LNCaP clone FGC (cell line): ENCODE results near the gene NAPA.

Experiments
- DNase-seq: peaks from one replicate; pipeline ENCODE4 v3.0.0-alpha.2; 2011; ENCODE audit warnings: low read depth
- H3K4me3 ChIP-seq: 2 replicates; pipeline ENCODE4 v1.5.1; 2011; ENCODE audit warnings: mild to moderate bottlenecking, low read depth, low read length, control low read depth
- CTCF ChIP-seq: IDR thresholded peaks from 2 replicates; pipeline ENCODE4 v1.5.1; 2012; ENCODE audit warnings: mild to moderate bottlenecking; ENCODE audit not compliant: control insufficient read depth, insufficient read depth; ENCODE audit errors: extremely low read depth

Gene NAPA

DNA sequence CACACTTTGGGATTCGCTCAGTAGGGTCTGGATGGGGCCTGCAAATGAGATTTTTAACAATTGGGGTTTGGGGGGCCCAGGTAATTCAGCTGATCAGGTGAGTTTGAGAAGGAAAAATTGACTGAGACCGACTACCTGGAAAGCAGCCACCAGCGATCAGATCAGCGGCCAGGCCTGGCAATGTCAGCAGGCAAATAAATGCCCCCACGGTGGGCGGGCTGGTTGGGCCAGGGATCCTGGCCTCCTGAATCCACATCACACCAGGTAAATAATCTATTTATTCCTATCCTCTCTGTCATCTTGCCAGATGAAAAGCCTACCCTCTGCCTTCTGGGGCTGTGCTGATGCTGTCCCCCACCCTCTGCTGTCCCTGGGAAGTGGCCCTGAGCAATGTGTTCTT is 9.4 kb downstream of the NAPA start:
- H3K4me3 ChIP-seq = no peak overlapping the region
- TF ChIP-seq CTCF = no peak
- no peak for DNase-seq

DNA sequence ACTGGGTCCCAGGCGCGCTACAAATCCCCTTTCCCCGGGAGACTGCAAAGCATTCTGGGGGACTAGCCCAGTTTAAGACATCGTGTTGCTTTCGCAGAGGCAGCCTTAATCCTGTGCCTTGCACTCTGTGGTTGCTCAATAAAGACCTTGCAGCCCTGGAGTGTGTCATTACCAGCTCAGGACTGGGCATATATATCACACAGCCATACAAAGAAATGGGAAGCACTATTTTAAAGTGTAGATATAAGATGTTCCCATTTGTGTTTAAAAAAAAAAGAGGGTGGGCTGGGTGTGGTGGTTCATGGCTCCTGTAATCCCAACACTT is 11.1 kb downstream of the NAPA start:
- no peak for TF ChIP-seq CTCF
- no peak overlapping the region for H3K4me3 ChIP-seq
- no peak for DNase-seq

DNA sequence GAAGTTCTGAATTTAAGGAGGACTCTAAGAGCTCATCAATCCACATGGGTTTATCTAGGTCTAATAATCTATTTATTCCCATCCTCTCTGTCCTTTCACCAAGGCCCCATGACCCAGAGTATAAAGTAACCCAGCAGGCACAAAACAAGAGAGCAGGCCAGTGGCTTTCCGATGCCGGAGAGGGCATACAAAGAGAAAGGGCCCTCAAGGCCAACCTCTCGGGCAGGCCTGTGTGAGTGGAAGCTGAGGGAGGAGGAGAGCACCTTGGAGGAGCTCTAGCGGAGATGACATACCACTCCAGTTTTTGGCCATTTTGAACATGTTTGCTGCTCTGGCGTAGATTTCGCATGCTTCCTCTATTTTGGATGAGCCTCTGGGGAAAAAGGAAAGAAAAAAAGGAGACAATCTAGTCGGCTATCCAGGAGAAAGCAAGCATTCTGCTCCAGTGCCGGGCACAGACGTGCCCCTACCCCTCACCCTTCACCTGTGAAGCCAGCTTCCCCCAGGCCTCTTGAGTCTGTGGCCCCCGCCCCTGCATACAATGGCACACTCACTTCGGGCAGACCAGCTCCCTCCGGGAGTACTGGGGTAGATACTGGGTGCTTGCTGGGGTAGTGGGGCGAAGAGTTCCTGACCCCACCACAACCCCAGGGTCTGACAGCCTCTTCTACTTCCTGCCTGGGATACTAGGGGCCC is 11.6 kb downstream of the NAPA start:
- no peak for TF ChIP-seq CTCF
- no peak for DNase-seq
- H3K4me3 ChIP-seq = no peak overlapping the region

GRCh38 chr19:47499863-47500830 is 14.7 kb downstream of the NAPA start:
- H3K4me3 ChIP-seq = no peak overlapping the region
- no peak for TF ChIP-seq CTCF
- no peak for DNase-seq

- DNase-seq = no peak
- TF ChIP-seq CTCF = no peak
- H3K4me3 ChIP-seq = no peak overlapping the region
These were observed 15.5 kb downstream of the NAPA start for GRCh38 chr19:47499371-47499770.

DNA sequence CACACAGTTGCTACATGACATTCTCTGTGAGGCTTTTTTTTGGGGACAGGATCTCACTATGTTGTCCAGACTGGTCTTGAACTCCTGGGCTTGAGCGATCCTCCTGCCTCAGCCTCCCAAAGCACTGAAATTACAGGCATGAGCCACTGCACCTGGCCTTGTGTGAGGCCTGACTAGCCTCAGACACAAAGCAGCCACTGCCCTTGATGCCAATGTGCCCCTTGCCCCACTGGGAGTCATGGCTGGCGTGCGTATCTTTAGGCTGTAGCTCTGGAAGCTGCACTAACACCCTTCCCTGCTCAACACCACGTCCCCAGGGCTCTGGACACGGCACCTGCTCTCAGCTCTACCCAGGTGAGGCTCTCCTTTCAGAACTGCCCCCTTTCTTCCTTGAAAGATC is 16.3 kb downstream of the NAPA start:
- TF ChIP-seq CTCF = no peak
- H3K4me3 ChIP-seq = no peak overlapping the region
- DNase-seq = no peak
